Measurements from ENCODE around the gene HCRTR1. TPM values are rescaled to one million over a fixed set of nuclear protein-coding genes. Genes with fewer than 3 reads are reported as not detected.

Gene HCRTR1
- total RNA-seq, 1 experiment from 2014 or later = not detected

- DNase-seq (ENCODE audit: extremely low read depth, low read depth) = no peak
Observed at GRCh38 chr1:31646259-31646960, 28.9 kb downstream of the HCRTR1 start.

GRCh38 chr1:31647106-31647505 is 29.6 kb downstream of the HCRTR1 start:
- DNase-seq (ENCODE audit: extremely low read depth, low read depth) = no peak

- DNase-seq (ENCODE audit: extremely low read depth, low read depth) = no peak
Observed at GRCh38 chr1:31648190-31648589, 30.7 kb downstream of the HCRTR1 start.

GRCh38 chr1:31648641-31649357 is 31.3 kb downstream of the HCRTR1 start:
- DNase-seq (ENCODE audit: extremely low read depth, low read depth) = no peak

- DNase-seq (ENCODE audit: extremely low read depth, low read depth) = no peak
Observed at GRCh38 chr1:31650161-31651088, 32.9 kb downstream of the HCRTR1 start.

GRCh38 chr1:31651089-31651420 is 33.6 kb downstream of the HCRTR1 start:
- DNase-seq (ENCODE audit: extremely low read depth, low read depth) = no peak

- no peak for DNase-seq (ENCODE audit: extremely low read depth, low read depth)
Observed at GRCh38 chr1:31651766-31652165, 34.3 kb downstream of the HCRTR1 start.

DNA sequence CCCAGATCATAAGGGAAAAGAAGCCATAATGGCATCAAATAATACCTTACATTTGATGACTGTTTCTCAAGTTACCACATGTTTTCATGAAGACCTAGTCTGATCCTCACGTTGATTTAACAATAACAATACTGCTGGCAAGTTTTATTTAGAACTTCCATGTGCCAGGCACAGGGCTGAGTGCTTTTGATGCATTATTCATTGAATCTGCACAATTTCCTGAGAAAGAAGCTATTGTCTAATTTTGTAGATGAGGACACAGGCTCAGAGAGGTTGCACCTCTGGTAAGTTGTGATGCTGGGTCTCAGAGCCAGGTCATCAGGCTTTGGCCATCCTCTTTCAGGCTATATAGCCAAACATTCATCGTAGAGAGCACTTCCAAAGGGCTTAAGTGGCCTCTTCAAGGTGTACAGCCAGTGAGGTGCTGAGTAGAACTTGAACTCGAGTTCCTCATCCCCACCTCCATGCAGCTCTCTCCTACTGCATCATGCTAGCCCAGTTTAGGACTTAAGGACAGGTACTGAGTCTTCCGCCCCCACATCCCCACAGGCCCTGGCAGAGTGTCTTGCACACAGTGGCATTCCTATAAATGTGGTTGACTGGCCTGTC is 35.5 kb downstream of the HCRTR1 start:
- DNase-seq (ENCODE audit: extremely low read depth, low read depth) = no peak

DNA sequence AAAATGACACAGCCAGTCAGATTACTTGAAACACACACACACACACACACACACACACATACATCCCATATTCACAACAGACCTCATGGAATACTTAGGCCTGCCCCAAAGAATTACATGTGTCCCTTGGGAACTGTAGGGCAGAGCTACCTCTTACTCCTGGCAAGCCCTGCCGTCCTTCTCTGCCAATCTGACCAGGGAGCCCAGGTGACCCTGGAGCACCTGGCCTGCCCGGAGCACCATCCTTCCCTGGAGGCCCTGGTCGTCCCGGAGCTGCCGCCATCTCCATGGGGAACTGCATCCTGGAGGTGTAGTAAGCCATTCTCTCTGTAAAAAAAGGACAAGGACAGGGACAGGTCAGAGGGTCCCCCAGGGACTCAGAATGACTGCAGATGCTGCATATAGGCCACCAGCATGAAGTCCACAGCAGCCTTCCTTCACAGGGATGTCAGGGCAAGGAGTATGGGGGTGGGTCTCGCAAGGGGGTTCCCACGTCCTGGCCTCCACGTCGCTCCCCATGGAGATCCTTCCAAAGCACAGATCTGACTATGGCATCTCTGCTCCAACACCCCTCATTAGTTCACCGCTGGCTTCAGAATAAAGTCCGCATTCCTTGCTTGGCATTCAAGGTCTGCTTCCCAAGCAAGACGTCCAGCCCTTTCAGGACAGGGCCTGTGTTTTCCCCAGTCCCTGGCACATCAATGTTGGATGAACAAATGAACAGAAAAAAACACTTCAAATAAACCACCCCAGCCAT is 36.4 kb downstream of the HCRTR1 start:
- DNase-seq (ENCODE audit: extremely low read depth, low read depth) = no peak

GRCh38 chr1:31654474-31654776 is 36.9 kb downstream of the HCRTR1 start:
- no peak for DNase-seq (ENCODE audit: extremely low read depth, low read depth)

DNA sequence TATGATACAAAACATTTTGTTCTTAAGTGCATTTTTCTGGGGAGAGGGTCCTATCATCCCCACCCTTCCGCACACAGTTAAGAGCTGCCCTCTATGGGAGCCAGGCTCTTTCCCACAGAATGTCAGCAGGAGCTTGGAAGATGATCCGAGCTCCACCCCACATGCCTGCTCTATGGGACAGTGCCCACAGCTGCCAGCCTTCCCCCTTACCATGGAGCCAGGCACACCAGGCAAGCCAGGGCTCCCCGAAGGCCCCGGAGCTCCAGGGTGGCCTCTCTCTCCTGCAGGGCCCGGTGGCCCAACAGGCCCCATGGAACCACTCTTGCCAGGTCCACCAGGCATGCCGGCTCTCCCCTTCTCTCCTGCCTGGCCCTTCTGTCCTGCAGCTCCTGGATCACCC is 37.6 kb downstream of the HCRTR1 start:
- no peak for DNase-seq (ENCODE audit: extremely low read depth, low read depth)

- no peak for DNase-seq (ENCODE audit: extremely low read depth, low read depth)
Observed at GRCh38 chr1:31655756-31656155, 38.3 kb downstream of the HCRTR1 start.

- DNase-seq (ENCODE audit: extremely low read depth, low read depth) = no peak
Observed at GRCh38 chr1:31657020-31657804, 39.7 kb downstream of the HCRTR1 start.

DNA sequence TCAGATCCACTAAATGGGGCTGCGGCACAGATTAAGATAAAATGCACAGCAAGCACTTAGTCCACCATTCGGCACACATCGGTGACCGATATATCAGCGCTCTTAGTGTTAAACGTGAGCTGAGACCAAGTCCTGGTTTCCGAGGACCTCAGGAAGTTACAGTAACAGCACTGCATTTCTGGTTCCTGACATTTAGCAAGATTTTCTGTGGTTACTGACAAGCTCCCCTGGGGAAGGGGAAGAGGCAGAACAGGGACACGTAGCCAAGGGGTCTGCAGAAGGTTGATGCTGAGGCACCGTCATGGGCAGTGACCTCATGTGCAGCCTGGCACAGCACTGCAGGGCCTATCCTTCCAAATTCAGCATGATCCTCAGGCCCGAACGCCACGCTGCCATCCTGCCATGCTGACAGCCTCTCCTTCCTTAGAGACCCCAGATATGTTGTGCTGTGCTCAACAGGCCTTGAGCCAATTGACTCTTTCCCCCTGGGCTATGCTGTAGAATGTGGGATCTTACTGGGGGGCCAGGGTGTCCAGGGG is 40.6 kb downstream of the HCRTR1 start:
- DNase-seq (ENCODE audit: extremely low read depth, low read depth) = no peak

- no peak for DNase-seq (ENCODE audit: extremely low read depth, low read depth)
Observed at GRCh38 chr1:31658721-31659120, 41.2 kb downstream of the HCRTR1 start.

DNA sequence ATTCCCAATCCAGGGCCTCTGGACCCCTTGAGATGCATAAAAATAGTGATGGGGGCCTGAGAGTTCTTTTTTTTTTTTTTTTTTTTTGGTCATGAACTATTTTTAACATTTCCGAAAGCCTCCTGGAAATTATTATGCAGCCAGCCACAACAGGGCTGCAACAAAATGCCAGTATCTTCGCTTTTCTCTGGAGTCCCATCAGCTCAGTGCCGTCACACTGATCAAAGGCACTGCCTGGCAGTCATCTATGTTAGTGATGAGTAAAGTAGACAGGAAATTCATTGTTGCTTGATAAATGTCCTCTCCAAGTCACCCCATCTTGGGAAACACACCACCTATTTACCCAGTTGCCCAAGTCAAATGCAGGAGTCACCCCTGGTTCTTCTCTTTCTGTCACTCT is 42.4 kb downstream of the HCRTR1 start:
- no peak for DNase-seq (ENCODE audit: extremely low read depth, low read depth)

GRCh38 chr1:31660871-31661455 is 43.5 kb downstream of the HCRTR1 start:
- DNase-seq (ENCODE audit: extremely low read depth, low read depth) = no peak

DNA sequence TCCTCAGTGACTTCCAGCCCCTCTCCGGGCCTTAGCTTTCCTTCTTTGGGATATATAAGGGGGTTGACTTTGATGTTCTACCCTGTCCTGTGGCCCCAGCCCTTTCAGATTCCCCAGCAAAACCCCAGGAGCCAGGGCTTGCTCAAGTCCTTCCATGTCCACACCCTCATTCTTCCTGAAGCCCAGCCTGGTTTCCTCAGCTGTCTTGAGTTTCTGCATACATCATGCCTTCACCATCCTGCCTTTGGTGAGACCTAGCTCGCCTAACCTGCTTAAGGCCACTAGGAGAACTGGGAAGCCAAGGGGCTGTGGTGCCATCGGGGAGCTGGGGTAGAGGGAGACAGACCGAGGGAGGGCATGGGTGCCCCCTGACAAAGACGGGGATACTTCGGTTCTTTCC is 44.4 kb downstream of the HCRTR1 start:
- DNase-seq (ENCODE audit: extremely low read depth, low read depth) = no peak

DNA sequence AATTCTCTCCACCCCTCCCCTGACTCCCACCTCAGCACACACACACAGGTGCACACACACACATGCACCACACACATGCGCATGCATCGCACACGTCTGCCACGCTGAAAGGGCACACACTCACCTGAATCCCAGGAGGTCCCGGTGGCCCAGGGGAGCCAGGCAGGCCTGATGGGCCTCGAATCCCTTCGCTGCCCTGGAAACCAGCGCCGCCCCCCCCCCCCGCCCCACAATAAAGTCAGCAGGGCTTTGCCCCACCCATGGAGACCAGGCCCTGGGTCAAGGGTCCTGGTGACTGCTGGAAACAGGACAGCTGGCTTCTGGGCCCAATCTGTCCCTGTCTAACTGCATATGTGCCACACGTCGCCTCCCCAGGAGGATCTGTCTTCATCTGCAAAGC is 45.0 kb downstream of the HCRTR1 start:
- no peak for DNase-seq (ENCODE audit: extremely low read depth, low read depth)
